Heart left ventricle (tissue), 13 donors: ENCODE results near the gene PRRG2.

Source experiments
- CTCF ChIP-seq, 12 donors: fragments of 200-600 bp; sonication (generic) in 4 of 12; IDR thresholded peaks; one replicate each; pipeline versions ENCODE4 v1.5.0 to v1.8.0; 2018 to 2022; ENCODE audit warnings: antibody characterized with exemption in 12 of 12, mild to moderate bottlenecking in 5 of 12
- POLR2A ChIP-seq, 2 donors: fragments of 450-650 bp; IDR thresholded peaks; one replicate each; pipeline ENCODE4 v1.6.1; 2017; ENCODE audit warnings: antibody characterized with exemption in 2 of 2, mild to moderate bottlenecking in 2 of 2, moderate library complexity in 2 of 2
- donor health status: ischemic (EF 13 %, LVEDD 7.1; RV severe dilation, severe dysfunction).
- donor health status: DM: no; HTN: yes; CAD: no.
- donor health status: DM: no; HTN: no; CAD: no.
- donor health status: ischemic (EF 25% LVEDD 6.9; RV normal size, moderate dysfunction).
- donor health status: ischemic (EF 25% LVEDD 5.7; RV mildly dilated, moderate dysfunction).
- donor health status: ischemic (EF 35%, LVEDD 5.7; RV mildly dilated, moderate dysfunction).
- donor health status: nonischemic (EF 11% LVEDD 7.7; RV severe dilation, severe dysfunction).
- donor health status: DM: yes; HTN: yes; CAD: no.
- donor health status: PGD.
- donor health status: ischemic (EF 29% LVEDD 5.4; RV normal size, mild dysfunction).
- donor health status: nonischemic (EF 23%, LVEDD 6.1; RV moderate dilation, normal function).

- TF ChIP-seq POLR2A (IDR thresholded peaks at IDR 0.05) (no peak), CTCF (IDR thresholded peaks at IDR 0.05) (no peak)
Observed at GRCh38 chr19:49602806-49603205, 21.7 kb downstream of the PRRG2 start.
